SK-N-SH (cell line): ENCODE measurements around the gene CBLN4. TPM values are rescaled to one million over a fixed set of nuclear protein-coding genes. Genes with fewer than 3 reads are reported as not detected.

Experiments used
- CTCF ChIA-PET: fragments of 300-600, 350-600 bp; formaldehyde crosslinking; extraction: SDS; loops from one replicate; lab custom pipeline; 2021; lab: Yijun Ruan, JAX
- POLR2A ChIA-PET: fragments of 350-600 bp; sonication (Branson Sonifier 250); formaldehyde crosslinking; extraction: SDS; loops from one replicate; lab custom pipeline; 2020; ENCODE audit warnings: antibody characterized with exemption, inconsistent platforms; lab: Yijun Ruan, JAX
- DNase-seq: peaks from one replicate; pipeline ENCODE4 v3.0.0; 2012
- H2AFZ ChIP-seq: fragments of 200-600 bp; sonication (generic); 2 replicates; pipeline ENCODE4 v1.8.1; 2016; ENCODE audit warnings: antibody characterized with exemption, mild to moderate bottlenecking, low read depth
- H3F3A ChIP-seq: fragments of 200-600 bp; sonication (generic); replicated peaks from 2 replicates; pipeline ENCODE3; 2016; ENCODE audit warnings: antibody characterized with exemption, mild to moderate bottlenecking; ENCODE audit not compliant: insufficient read depth
- H3K27ac ChIP-seq, 2 experiments: fragments of 200-500 bp in 1 of 2; fragments of 200-600 bp in 1 of 2; sonication (Bioruptor generic) in 1 of 2; sonication (generic), shearing (Covaris generic) in 1 of 2; 2 replicates each; pipeline versions ENCODE4 v1.5.1 to v1.6.1; 2014 to 2016; ENCODE audit warnings: low read depth in 2 of 2, inconsistent platforms in 1 of 2, low read length in 1 of 2, mild to moderate bottlenecking in 1 of 2, mixed read lengths in 1 of 2
- H3K27me3 ChIP-seq: fragments of 200-600 bp; sonication (generic), shearing (Covaris generic); 2 replicates; pipeline ENCODE4 v1.6.1; 2016; ENCODE audit warnings: mixed run types; ENCODE audit not compliant: insufficient read depth
- H3K36me3 ChIP-seq, 2 experiments: fragments of 200-500 bp in 1 of 2; fragments of 200-600 bp in 1 of 2; sonication (Bioruptor generic) in 1 of 2; sonication (generic) in 1 of 2; replicated peaks in 1 of 2; 2 replicates each; pipeline versions ENCODE3 to v1.5.1; 2014 to 2016; ENCODE audit warnings: low read length in 1 of 2, mild to moderate bottlenecking in 1 of 2; ENCODE audit not compliant: insufficient read depth in 2 of 2, control insufficient read depth in 1 of 2
- H3K4me1 ChIP-seq, 2 experiments: fragments of 200-500 bp in 1 of 2; fragments of 200-600 bp in 1 of 2; sonication (Bioruptor generic) in 1 of 2; sonication (generic), shearing (Covaris generic) in 1 of 2; 2 replicates each; pipeline versions ENCODE4 v1.5.1 to v1.6.1; 2014 to 2016; ENCODE audit warnings: low read depth in 1 of 2, low read length in 1 of 2, mixed run types in 1 of 2; ENCODE audit not compliant: insufficient read depth in 2 of 2, control insufficient read depth in 1 of 2
- H3K4me2 ChIP-seq: fragments of 200-600 bp; sonication (generic), shearing (Covaris generic); 2 replicates; pipeline ENCODE4 v1.6.1; 2017; ENCODE audit warnings: mixed run types
- H3K4me3 ChIP-seq, 2 experiments: fragments of 200-500 bp in 1 of 2; fragments of 200-600 bp in 1 of 2; sonication (Bioruptor generic) in 1 of 2; sonication (generic), shearing (Covaris generic) in 1 of 2; 2 replicates each; pipeline versions ENCODE4 v1.5.1 to v1.8.1; 2014 to 2016; ENCODE audit warnings: low read depth in 2 of 2, inconsistent platforms in 1 of 2, low read length in 1 of 2, mild to moderate bottlenecking in 1 of 2, mixed read lengths in 1 of 2, moderate library complexity in 1 of 2
- H3K79me2 ChIP-seq: fragments of 200-600 bp; sonication (generic); 2 replicates; pipeline ENCODE4 v1.8.1; 2017; ENCODE audit warnings: mild to moderate bottlenecking; ENCODE audit not compliant: insufficient read depth
- H3K9ac ChIP-seq: fragments of 200-600 bp; sonication (generic); 2 replicates; pipeline ENCODE4 v1.6.1; 2017; ENCODE audit warnings: mixed run types
- H3K9me2 ChIP-seq: fragments of 200-600 bp; sonication (generic); 2 replicates; pipeline ENCODE4 v1.6.1; 2017; ENCODE audit warnings: mixed run types
- H3K9me3 ChIP-seq: fragments of 200-600 bp; sonication (generic); 2 replicates; pipeline ENCODE4 v1.6.1; 2017; ENCODE audit warnings: mixed run types, mild to moderate bottlenecking, moderate library complexity
- H4K20me1 ChIP-seq: fragments of 200-600 bp; sonication (generic); 2 replicates; pipeline ENCODE4 v1.6.1; 2017; ENCODE audit warnings: mild to moderate bottlenecking, mixed run types; ENCODE audit not compliant: insufficient read depth
- EZH2phosphoT487 ChIP-seq: fragments of 200-600 bp; sonication (generic); IDR thresholded peaks from 2 replicates; pipeline ENCODE4 v1.6.1; 2017; ENCODE audit warnings: low read depth, mixed run types, mild to moderate bottlenecking, antibody characterized with exemption, moderate library complexity, borderline replicate concordance
- FOSL2 ChIP-seq: IDR thresholded peaks from 2 replicates; pipeline ENCODE4 v1.4.0; 2012; ENCODE audit warnings: low read depth, mild to moderate bottlenecking, moderate library complexity, borderline replicate concordance
- FOXJ3 ChIP-seq: sonication (generic); formaldehyde crosslinking; IDR thresholded peaks from 2 replicates; pipeline ENCODE4 v1.5.1; 2020; ENCODE audit warnings: mild to moderate bottlenecking, missing genetic modification reagents
- GABPA ChIP-seq: IDR thresholded peaks from 2 replicates; pipeline ENCODE4 v1.4.0; 2012; ENCODE audit warnings: low read depth, mild to moderate bottlenecking
- MXI1 ChIP-seq: IDR thresholded peaks from 2 replicates; pipeline ENCODE4 v1.6.1; 2012; ENCODE audit warnings: mild to moderate bottlenecking, low read depth, low read length, improper control_type of control experiment
- PBX3 ChIP-seq: IDR thresholded peaks from 2 replicates; pipeline ENCODE4; 2012
- RAD21 ChIP-seq: IDR thresholded peaks from 2 replicates; pipeline ENCODE4 v1.6.1; 2012; ENCODE audit warnings: mild to moderate bottlenecking, low read length
- RCOR1 ChIP-seq: fragments of 150-350 bp; IDR thresholded peaks from 2 replicates; pipeline ENCODE4 v1.6.1; 2017; ENCODE audit warnings: antibody characterized with exemption, low read length
- RFX5 ChIP-seq: IDR thresholded peaks from 2 replicates; pipeline ENCODE4 v1.6.1; 2012; ENCODE audit warnings: mild to moderate bottlenecking, improper control_type of control experiment, low read length
- RXRA ChIP-seq: IDR thresholded peaks from 2 replicates; pipeline ENCODE4 v1.4.0; 2012; ENCODE audit warnings: low read depth, mild to moderate bottlenecking, borderline replicate concordance
- SMC3 ChIP-seq: IDR thresholded peaks from 2 replicates; pipeline ENCODE4 v1.6.1; 2012; ENCODE audit warnings: low read depth, low read length, improper control_type of control experiment
- TCF12 ChIP-seq: IDR thresholded peaks from 2 replicates; pipeline ENCODE4 v1.4.0; 2012
- TEAD4 ChIP-seq: IDR thresholded peaks from 2 replicates; pipeline ENCODE4 v1.4.0; 2012; ENCODE audit warnings: mild to moderate bottlenecking, borderline replicate concordance; ENCODE audit not compliant: insufficient read depth
- ZBTB33 ChIP-seq: IDR thresholded peaks from 2 replicates; pipeline ENCODE4 v1.4.0; 2012; ENCODE audit warnings: low read depth, borderline replicate concordance
- WGBS: methylation state at CpG from one replicate; pipeline ENCODE4 v1.1.6; 2017; ENCODE audit warnings: low lambda C conversion rate; 5-methylcytosine and 5-hydroxymethylcytosine counted together
- polyA plus RNA-seq, 3 experiments: library from polyadenylated mRNA; depleted of rRNA; stranded (reverse); fragments of >200 nt; gene quantifications; 2 replicates each; pipeline ENCODE4 v1.2.3, GENCODE V29; 2012

Gene CBLN4
- polyA plus RNA-seq, 1 of the 3 experiments (the other 2 are of a cell fraction), result not detected

GRCh38 chr20:56004007-56004406 is 1.3 kb downstream of the CBLN4 start:
- ChIA-PET CTCF (interaction anchor here (0.8 kb wide), 1 partner anchor 96 kb away, joined by 3 read pairs; no protein-coding TSS in a partner anchor), POLR2A (no interaction called here)
- Histone ChIP-seq H4K20me1 (no peaks in the 10 kb centered on the region), H3K27ac (no peak overlapping the region), H3K9me3 (no peaks in the 10 kb centered on the region), H3K9me2 (no peaks in the 10 kb centered on the region), H3K4me1 (peaks cover 0 to 19% of the 10 kb centered on the region in 2 experiments; a peak in 1 of 4 replicates), H3K27me3 (no peaks in the 10 kb centered on the region), H3K9ac (no peak overlapping the region), H3K79me2 (no peaks in the 10 kb centered on the region), H3K4me3 (peak overlapping the region in 1 of 2 experiments; percentile 28; a peak in 1 of 4 replicates), H3K36me3 (no peaks in the 10 kb centered on the region), H3K4me2 (no peak overlapping the region), H2AFZ (no peak overlapping the region), H3F3A (no peaks in the 10 kb centered on the region)
- TF ChIP-seq RFX5 (no peak), PBX3 (no peak), TEAD4 (no peak), EZH2phosphoT487 (no peak), RCOR1 (no peak), FOXJ3 (CRISPR knock-in tag) (no peak), FOSL2 (no peak), TCF12 (no peak), RXRA (no peak), SMC3 (no peak), MXI1 (no peak), GABPA (no peak), RAD21 (no peak), ZBTB33 (no peak)
- 0% methylated on average over 1 of the region's 41 CpGs for WGBS
- DNase-seq, result peak; percentile 81
